Skeletal muscle tissue (tissue), 4 donors: Measurements from ENCODE around the gene SEC24D. TPM values are rescaled to one million over a fixed set of nuclear protein-coding genes. Genes with fewer than 3 reads are reported as not detected.
A peak's percentile ranks its signal among the peaks of the same experiment; 100 is the strongest.

Source experiments
- H3K27ac ChIP-seq: one replicate; pipeline ENCODE4 v1.7.0; 2013; ENCODE audit warnings: mild to moderate bottlenecking, low read depth, low read length, inconsistent platforms
- H3K27me3 ChIP-seq, 3 donors: one replicate each; pipeline ENCODE4 v1.7.0; 2013; ENCODE audit warnings: low read length in 3 of 3; ENCODE audit not compliant: control insufficient read depth in 3 of 3, insufficient read depth in 3 of 3
- H3K36me3 ChIP-seq, 3 donors: one replicate each; pipeline ENCODE4 v1.7.0; 2013; ENCODE audit warnings: low read length in 3 of 3; ENCODE audit not compliant: control insufficient read depth in 3 of 3, insufficient read depth in 3 of 3
- H3K4me1 ChIP-seq, 3 donors: one replicate each; pipeline ENCODE4 v1.7.0; 2013; ENCODE audit warnings: low read length in 3 of 3, mild to moderate bottlenecking in 3 of 3; ENCODE audit not compliant: control insufficient read depth in 3 of 3, insufficient read depth in 3 of 3
- H3K4me3 ChIP-seq, 3 donors: one replicate each; pipeline ENCODE4 v1.7.0; 2013; ENCODE audit warnings: low read length in 3 of 3
- H3K9ac ChIP-seq, 3 donors: one replicate each; pipeline ENCODE4 v1.7.0; 2013; ENCODE audit warnings: low read length in 3 of 3, mild to moderate bottlenecking in 3 of 3, moderate library complexity in 2 of 3, low read depth in 1 of 3
- H3K9me3 ChIP-seq, 3 donors: one replicate each; pipeline ENCODE4 v1.7.0; 2013; ENCODE audit warnings: low read length in 3 of 3; ENCODE audit not compliant: control insufficient read depth in 3 of 3
- total RNA-seq: library from RNA; depleted of rRNA; stranded (reverse); fragments of >200 nt; gene quantifications from one replicate; pipeline ENCODE4 v1.2.3, GENCODE V29; 2014
- donor health status: Osteomylitis.

Gene SEC24D
- total RNA-seq, 1 donor from 2014 or later, result 48.5 TPM

- Histone ChIP-seq H3K9ac (no peak overlapping the region), H3K27ac (no peak overlapping the region), H3K4me1 (peaks cover 0 to 3% (median 0%) of the 10 kb centered on the region in 3 donors), H3K4me3 (no peak overlapping the region), H3K36me3 (peaks cover 15 to 39% (median 35%) of the 10 kb centered on the region in 3 donors), H3K27me3 (no peaks in the 10 kb centered on the region), H3K9me3 (no peaks in the 10 kb centered on the region)
Observed at GRCh38 chr4:118814891-118815290, 21.0 kb downstream of the SEC24D start.

- Histone ChIP-seq H3K27me3 (no peaks in the 10 kb centered on the region), H3K36me3 (peaks cover 19 to 44% (median 43%) of the 10 kb centered on the region in 3 donors), H3K4me3 (no peak overlapping the region), H3K27ac (no peak overlapping the region), H3K4me1 (peaks cover 0 to 3% (median 0%) of the 10 kb centered on the region in 3 donors), H3K9me3 (no peaks in the 10 kb centered on the region), H3K9ac (no peak overlapping the region)
Observed at GRCh38 chr4:118814058-118814457, 21.9 kb downstream of the SEC24D start.

GRCh38 chr4:118813561-118813960, 22.4 kb downstream of the SEC24D start:
- Histone ChIP-seq H3K27me3 (no peaks in the 10 kb centered on the region), H3K9me3 (no peaks in the 10 kb centered on the region), H3K27ac (no peak overlapping the region), H3K4me3 (no peak overlapping the region), H3K4me1 (peaks cover 0 to 3% (median 0%) of the 10 kb centered on the region in 3 donors), H3K36me3 (peaks cover 19 to 44% (median 44%) of the 10 kb centered on the region in 3 donors), H3K9ac (no peak overlapping the region)

- no peaks in the 10 kb centered on the region for H3K27me3 ChIP-seq
- H3K4me3 ChIP-seq, result no peak overlapping the region
- H3K27ac ChIP-seq, result no peak overlapping the region
- H3K36me3 ChIP-seq, result peaks cover 19 to 44% (median 40%) of the 10 kb centered on the region in 3 donors
- H3K9ac ChIP-seq, result no peak overlapping the region
- H3K9me3 ChIP-seq, result no peaks in the 10 kb centered on the region
- peaks cover 0 to 3% (median 0%) of the 10 kb centered on the region in 3 donors for H3K4me1 ChIP-seq
Observed at GRCh38 chr4:118811832-118812231, 24.1 kb downstream of the SEC24D start.

- Histone ChIP-seq H3K4me3 (no peak overlapping the region), H3K9me3 (no peaks in the 10 kb centered on the region), H3K27ac (peak overlapping the region; percentile 48), H3K9ac (no peak overlapping the region), H3K36me3 (peaks cover 19 to 44% (median 40%) of the 10 kb centered on the region in 3 donors), H3K4me1 (peaks cover 0 to 3% (median 0%) of the 10 kb centered on the region in 3 donors), H3K27me3 (no peaks in the 10 kb centered on the region)
Observed at GRCh38 chr4:118810991-118811764, 24.7 kb downstream of the SEC24D start.

GRCh38 chr4:118807659-118808058, 28.3 kb downstream of the SEC24D start:
- Histone ChIP-seq H3K9ac (no peak overlapping the region), H3K27ac (no peak overlapping the region), H3K27me3 (no peaks in the 10 kb centered on the region), H3K4me1 (peaks cover 0 to 3% (median 0%) of the 10 kb centered on the region in 3 donors), H3K4me3 (no peak overlapping the region), H3K36me3 (peaks cover 6 to 35% (median 24%) of the 10 kb centered on the region in 3 donors), H3K9me3 (no peaks in the 10 kb centered on the region)

GRCh38 chr4:118803253-118803652, 32.7 kb downstream of the SEC24D start:
- no peak overlapping the region for H3K4me3 ChIP-seq
- no peak overlapping the region for H3K27ac ChIP-seq
- H3K36me3 ChIP-seq, result peaks cover 0 to 41% (median 29%) of the 10 kb centered on the region in 3 donors
- no peaks in the 10 kb centered on the region for H3K27me3 ChIP-seq
- H3K4me1 ChIP-seq, result peaks cover 0 to 7% (median 0%) of the 10 kb centered on the region in 3 donors
- no peaks in the 10 kb centered on the region for H3K9me3 ChIP-seq
- H3K9ac ChIP-seq, result no peak overlapping the region

- Histone ChIP-seq H3K9me3 (no peaks in the 10 kb centered on the region), H3K4me1 (peaks cover 0 to 7% (median 0%) of the 10 kb centered on the region in 3 donors), H3K27me3 (no peaks in the 10 kb centered on the region), H3K27ac (no peak overlapping the region), H3K4me3 (no peak overlapping the region), H3K9ac (no peak overlapping the region), H3K36me3 (peaks cover 6 to 46% (median 36%) of the 10 kb centered on the region in 3 donors)
Observed at GRCh38 chr4:118801895-118802575, 33.9 kb downstream of the SEC24D start.

- H3K4me3 ChIP-seq, result no peak overlapping the region
- peaks cover 0 to 7% (median 0%) of the 10 kb centered on the region in 3 donors for H3K4me1 ChIP-seq
- no peaks in the 10 kb centered on the region for H3K9me3 ChIP-seq
- no peak overlapping the region for H3K9ac ChIP-seq
- H3K27me3 ChIP-seq, result no peaks in the 10 kb centered on the region
- H3K36me3 ChIP-seq, result peaks cover 14 to 44% (median 39%) of the 10 kb centered on the region in 3 donors
- H3K27ac ChIP-seq, result no peak overlapping the region
Observed at GRCh38 chr4:118799231-118799942, 36.5 kb downstream of the SEC24D start.
